ENCODE results near the gene CFAP54. TPM values are rescaled to one million over a fixed set of nuclear protein-coding genes. Genes with fewer than 3 reads are reported as not detected.

CFAP54 gene
- total and polyA plus RNA-seq, 2 donors (not counting 3 experiments of a cell fraction or from before 2014, with no cell fraction given): 3.6 to 26.9 TPM

GRCh38 chr12:96807741-96808140 is 318.4 kb downstream of the CFAP54 start:
- Histone ChIP-seq H3K9me1 (replicated peaks; ENCODE audit: control insufficient read depth, extremely low read depth, insufficient read depth, low read length) (no peaks in the 10 kb centered on the region), H3K9me3 (replicated peaks; ENCODE audit: control insufficient read depth, insufficient read depth, low read length) (no peaks in the 10 kb centered on the region), H3K4me1 (ENCODE audit: control insufficient read depth, extremely low read depth, insufficient read depth, low read length) (peaks cover 35% of the 10 kb centered on the region), H3K4me3 (replicated peaks in 1 of 3; ENCODE audit: insufficient read depth in 1 of 3, low read depth in 1 of 3, low read length in 3 of 3) (no peak overlapping the region), H2AFZ (ENCODE audit: low read depth, low read length) (no peak overlapping the region), H3K27ac (ENCODE audit: insufficient read depth, low read depth, low read length) (no peak overlapping the region), H3K9ac (replicated peaks; ENCODE audit: extremely low read depth, insufficient read depth, low read length) (no peak overlapping the region), H3K36me3 (ENCODE audit: control insufficient read depth in 2 of 2, extremely low read depth in 1 of 2, insufficient read depth in 2 of 2, low read length in 2 of 2) (no peaks in the 10 kb centered on the region), H4K20me1 (replicated peaks; ENCODE audit: control insufficient read depth, extremely low read depth, insufficient read depth, low read length) (no peaks in the 10 kb centered on the region), H3K79me2 (ENCODE audit: control insufficient read depth, insufficient read depth, low read length) (no peaks in the 10 kb centered on the region), H3K27me3 (ENCODE audit: control insufficient read depth in 2 of 2, insufficient read depth in 2 of 2, low read length in 2 of 2) (no peaks in the 10 kb centered on the region), H3K4me2 (ENCODE audit: insufficient read depth, low read length) (no peak overlapping the region)
- CTCF ChIA-PET: interaction anchor here (1.0 kb wide), 1 partner anchor 13 kb away, joined by 3 read pairs; no protein-coding TSS in a partner anchor
- FAIRE-seq: no peak
- intact Hi-C loops (cut with micrococcal nuclease): no loop called here
- DNase-seq (ENCODE audit: low read depth, low spot score): no peak
- dilution Hi-C loops (cut with MboI; ENCODE audit: extremely low pct_ligation_motif_present, low sequenced_read_pairs): no loop called here
- TF ChIP-seq POLR2AphosphoS5 (IDR thresholded peaks at IDR 0.05; ENCODE audit: insufficient read depth, low read depth, low read length) (no peak), FOS (IDR thresholded peaks at IDR 0.05; ENCODE audit: borderline replicate concordance, insufficient read depth, low read length) (no peak), JUN (IDR thresholded peaks at IDR 0.05; ENCODE audit: borderline replicate concordance, insufficient read depth, insufficient read length, low read depth) (no peak), MAX (IDR thresholded peaks at IDR 0.05; ENCODE audit: insufficient read depth, insufficient read length) (no peak), EZH2 (IDR thresholded peaks at IDR 0.05; ENCODE audit: borderline replicate concordance, low read depth, low read length, severe bottlenecking) (no peak), MYC (IDR thresholded peaks at IDR 0.05; ENCODE audit: low read depth, low read length) (no peak), GATA2 (IDR thresholded peaks at IDR 0.05; ENCODE audit: insufficient read depth, insufficient read length, low read depth, low read length) (no peak), POLR2A (IDR thresholded peaks at IDR 0.05; ENCODE audit: low read depth, low read length) (no peak)
- TF ChIP-seq, protein P1, sequence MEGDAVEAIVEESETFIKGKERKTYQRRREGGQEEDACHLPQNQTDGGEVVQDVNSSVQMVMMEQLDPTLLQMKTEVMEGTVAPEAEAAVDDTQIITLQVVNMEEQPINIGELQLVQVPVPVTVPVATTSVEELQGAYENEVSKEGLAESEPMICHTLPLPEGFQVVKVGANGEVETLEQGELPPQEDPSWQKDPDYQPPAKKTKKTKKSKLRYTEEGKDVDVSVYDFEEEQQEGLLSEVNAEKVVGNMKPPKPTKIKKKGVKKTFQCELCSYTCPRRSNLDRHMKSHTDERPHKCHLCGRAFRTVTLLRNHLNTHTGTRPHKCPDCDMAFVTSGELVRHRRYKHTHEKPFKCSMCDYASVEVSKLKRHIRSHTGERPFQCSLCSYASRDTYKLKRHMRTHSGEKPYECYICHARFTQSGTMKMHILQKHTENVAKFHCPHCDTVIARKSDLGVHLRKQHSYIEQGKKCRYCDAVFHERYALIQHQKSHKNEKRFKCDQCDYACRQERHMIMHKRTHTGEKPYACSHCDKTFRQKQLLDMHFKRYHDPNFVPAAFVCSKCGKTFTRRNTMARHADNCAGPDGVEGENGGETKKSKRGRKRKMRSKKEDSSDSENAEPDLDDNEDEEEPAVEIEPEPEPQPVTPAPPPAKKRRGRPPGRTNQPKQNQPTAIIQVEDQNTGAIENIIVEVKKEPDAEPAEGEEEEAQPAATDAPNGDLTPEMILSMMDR (IDR thresholded peaks at IDR 0.05; ENCODE audit: extremely low read depth in 1 of 2, insufficient read depth in 1 of 2, low read depth in 1 of 2, low read length in 2 of 2): no peak
- POLR2A ChIA-PET: no interaction called here
- no TSS peak for BruUV-seq (replicated peaks)

Measured in endothelial cell of umbilical vein (primary cell).